NCI-H510A (cell line): Measurements from ENCODE around the gene DDX39B.
"Not testable (repeated sequence)": the region's sequence is repeated elsewhere in the genome, so short reads cannot be mapped to it uniquely, and the experiment has no call there.

Experiments used
- DNase-seq: peaks from one replicate; lab custom pipeline; 2025; lab: John Stamatoyannopoulos, UW

Gene DDX39B

DNA sequence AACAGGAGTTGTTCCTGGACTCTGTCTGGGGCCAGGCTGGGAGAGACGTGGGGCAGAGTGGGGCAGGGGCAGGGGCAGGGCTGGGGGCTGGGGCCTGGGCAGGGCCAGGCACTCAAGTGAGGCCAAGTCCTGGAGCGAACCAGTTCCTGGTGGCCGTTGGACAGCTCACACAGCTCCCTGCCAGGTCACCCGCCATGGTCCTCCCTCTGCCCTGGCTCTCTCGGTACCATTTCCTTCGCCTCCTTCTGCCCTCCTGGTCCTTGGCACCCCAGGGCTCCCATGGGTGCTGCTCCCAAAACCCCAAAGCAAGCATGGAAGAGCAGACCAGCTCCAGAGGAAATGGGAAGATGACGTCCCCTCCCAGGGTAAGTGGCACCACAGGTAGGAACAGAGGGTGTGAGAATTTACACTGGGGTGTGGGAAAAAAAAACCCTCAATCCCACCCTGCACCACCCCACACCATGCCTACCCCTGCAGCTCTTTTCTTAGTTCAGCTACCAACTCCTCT, 12.9 kb downstream of the DDX39B start, which contains the start of gene MCCD1:
MCCD1 (plus strand) TSS at position 142 of the 508 bp plus-strand sequence; CDS start at position 195, 53 bp downstream.
- DNase-seq: no peak

GRCh38 chr6:31528307-31528777, 13.5 kb downstream of the DDX39B start:
- DNase-seq: no peak

DNA sequence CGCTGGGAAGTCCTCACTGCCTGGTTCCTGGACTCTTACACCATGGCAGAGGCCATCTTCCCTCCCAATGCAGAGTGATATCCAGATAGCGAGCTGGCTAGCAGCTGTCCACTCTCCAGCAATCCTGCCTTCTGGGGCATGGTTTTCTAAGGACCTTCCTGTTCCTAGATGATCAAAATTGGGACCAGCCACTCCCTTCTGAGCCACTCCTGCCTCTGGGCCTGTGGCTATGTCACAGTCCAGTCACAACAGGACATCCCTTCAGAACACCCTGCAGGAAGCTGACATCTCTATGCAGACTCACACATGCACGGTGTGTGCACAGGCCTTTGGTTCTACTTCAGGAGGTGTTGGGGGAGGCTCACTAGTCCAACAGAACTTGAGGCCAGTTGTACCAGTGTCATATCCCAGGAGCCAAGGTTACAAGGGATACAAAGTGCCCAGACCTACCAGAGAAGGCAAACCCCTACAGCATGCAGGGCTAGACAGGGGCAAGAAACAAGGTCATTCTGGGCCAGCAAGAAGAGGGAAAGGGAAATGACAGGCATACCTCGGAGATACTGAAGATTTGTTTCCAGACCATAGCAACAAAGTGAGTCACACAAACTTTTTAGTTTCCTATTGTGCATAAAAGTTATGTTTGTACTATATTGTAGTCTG, 15.7 kb downstream of the DDX39B start:
- DNase-seq: no peak

DNA sequence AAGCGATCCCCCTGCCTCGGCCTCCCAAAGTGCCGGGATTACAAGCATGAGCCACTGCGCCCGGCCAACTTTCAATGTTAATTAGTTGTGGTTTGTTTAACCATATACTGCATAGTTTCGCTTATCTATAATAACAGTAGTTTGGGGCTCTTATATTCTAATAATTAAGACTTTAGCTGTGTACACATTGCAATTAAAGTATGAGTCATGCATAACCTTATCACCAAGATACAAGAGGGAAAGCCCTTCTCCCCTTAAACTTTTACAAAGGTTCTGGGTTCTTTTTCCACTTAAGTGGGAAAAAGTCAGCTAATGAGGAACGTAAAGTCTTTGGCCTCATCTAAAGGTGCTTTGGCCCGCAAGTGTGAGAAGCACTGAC, 16.3 kb downstream of the DDX39B start:
- no peak for DNase-seq

GRCh38 chr6:31521835-31522234, 20.0 kb downstream of the DDX39B start:
- no peak for DNase-seq

DNA sequence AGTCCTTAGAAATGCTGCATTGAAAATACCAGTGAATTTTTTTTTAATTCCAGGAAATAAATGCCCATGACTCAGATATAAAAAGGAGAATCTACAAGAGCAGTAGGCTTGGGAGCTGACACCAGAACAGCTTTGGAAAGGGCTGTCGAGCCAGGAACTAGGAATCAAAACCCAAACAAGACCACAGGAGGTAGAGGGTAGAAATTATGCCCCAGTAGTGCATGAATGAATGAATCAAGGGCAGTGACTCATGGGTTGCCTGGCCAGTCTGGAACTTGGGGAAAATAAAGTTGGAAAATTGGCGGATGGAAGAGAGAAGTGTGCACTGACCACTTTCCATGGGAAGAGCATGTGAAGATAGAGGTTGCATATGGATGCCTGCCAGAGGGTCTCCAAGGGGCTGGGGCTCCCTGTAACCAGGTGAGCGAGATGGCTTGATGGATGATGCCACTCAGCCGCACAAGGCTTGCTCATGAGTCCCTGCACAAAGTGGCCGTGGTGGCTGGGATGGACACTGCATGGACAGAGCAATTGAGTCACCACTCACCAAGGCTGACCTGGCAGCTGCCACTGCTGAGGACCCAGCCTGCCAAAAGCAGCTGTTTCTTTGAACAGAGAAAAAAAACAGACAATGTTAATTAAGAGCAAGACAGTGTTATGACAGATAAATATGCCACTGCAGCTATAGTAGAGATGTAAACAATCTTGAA, 28.2 kb downstream of the DDX39B start:
- no peak for DNase-seq

GRCh38 chr6:31510007-31510406, 31.8 kb downstream of the DDX39B start:
- DNase-seq: no peak

DNA sequence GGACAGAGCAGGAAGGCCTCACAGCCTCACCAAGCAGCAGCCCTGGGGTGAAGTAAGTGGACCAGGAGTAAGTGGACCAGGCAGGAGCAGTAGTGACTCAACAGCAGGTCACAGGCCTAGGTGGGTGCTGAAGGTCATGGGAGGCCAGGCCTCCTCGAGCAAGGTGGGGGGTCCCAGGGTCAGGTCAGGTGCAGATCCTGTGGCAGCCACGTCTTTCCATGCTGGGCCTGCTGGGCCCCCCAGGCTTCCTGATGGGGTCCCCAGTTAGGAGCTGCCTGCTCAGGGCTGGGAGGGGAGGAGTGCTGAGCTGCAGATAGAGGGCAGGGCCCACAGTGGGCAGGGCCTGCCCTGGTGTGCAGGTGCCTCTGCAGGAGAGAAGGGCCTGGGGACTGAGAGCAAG, 32.8 kb downstream of the DDX39B start:
- DNase-seq: not testable (repeated sequence)

GRCh38 chr6:31502586-31502985, 39.2 kb downstream of the DDX39B start:
- no peak for DNase-seq

DNA sequence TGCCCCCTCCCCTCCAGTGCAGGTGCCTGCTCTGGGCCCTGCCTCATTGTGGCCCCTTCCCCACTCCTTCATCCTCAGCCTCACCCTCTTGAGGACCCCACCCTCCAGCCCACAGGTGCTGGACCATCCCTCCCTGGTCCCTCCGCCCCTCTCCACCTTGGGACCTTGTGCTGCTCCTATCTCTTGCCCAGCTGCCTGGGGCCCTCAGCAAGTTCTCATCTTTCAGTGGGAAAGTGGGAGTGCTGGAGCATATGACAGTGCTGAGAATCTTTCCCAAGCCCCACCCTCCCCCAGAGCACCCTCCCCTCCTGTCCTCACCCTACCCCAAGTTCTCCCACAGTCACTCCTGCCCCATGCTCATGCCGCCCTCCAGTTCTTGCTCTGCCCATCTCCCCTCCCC, 42.2 kb downstream of the DDX39B start:
- not testable (repeated sequence) for DNase-seq

GRCh38 chr6:31498748-31499147, 43.1 kb downstream of the DDX39B start:
- no peak for DNase-seq

DNA sequence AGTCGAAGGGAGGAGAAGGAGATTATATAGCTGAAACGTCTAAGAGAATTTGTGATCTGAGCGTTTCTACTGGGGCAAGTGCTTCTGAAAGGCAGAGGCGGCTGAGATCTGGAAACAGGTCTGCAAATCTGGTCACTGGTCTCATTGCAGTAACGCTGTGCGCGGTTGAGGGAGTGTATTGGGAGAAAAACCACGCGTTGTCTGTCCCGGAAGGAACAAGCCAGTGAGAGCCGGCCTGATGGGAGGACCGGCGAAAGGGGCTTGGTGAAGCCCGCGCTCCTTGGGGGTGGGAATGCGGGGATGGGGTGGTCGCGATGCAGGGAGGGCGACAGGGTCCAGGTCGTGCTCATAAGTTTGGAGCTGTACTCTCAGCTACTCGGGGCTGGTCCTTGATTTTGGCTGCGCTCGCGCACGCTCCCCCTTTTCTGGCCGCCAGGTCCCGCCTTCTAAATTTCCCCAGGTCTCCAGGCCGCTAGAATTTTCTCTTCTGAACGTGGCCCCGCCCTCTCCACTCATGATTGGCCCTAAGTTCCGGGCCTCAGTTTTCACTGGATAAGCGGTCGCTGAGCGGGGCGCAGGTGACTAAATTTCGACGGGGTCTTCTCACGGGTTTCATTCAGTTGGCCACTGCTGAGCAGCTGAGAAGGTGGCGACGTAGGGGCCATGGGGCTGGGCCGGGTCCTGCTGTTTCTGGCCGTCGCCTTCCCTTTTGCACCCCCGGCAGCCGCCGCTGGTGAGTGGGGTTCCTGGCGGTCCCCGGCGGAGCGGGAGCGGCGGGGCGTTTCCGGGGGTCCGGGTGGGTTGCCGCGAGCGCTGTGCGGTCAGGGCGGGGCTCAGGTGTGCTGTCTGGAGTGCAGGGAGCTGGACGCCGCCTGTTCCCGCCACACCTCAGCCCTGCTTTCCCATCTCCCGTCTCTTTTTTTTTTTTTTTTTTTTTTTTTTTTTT, 44.0 kb downstream of the DDX39B start, which contains the start of gene MICB:
MICB (plus strand) TSS at position 615 of the 946 bp plus-strand sequence; CDS start at position 664, 49 bp downstream.
- no peak for DNase-seq

DNA sequence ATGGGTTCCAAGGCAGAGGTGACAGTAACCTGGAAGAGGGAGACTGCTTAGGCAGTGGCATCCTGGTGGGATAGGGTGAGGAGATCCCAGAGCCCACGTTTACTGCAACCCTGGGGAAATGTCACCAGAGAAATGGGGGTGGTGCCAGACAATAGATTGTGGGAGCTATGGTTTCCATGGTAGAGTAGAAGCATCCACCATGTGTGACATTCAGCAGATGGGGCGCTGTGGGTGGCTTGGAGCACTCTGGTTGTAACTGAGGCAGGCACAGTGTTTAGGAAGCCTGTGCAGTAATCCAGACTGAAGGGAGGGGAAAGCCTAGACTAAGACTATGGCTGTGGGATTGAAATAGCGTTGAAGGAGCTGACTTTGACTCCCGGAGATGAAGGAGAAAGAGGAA, 45.0 kb downstream of the DDX39B start:
- not testable (repeated sequence) for DNase-seq

- DNase-seq: no peak
Measured at GRCh38 chr6:31495580-31495979, 46.2 kb downstream of the DDX39B start.

- peak; percentile 55 for DNase-seq
Measured at GRCh38 chr6:31493875-31494694, 47.7 kb downstream of the DDX39B start.

DNA sequence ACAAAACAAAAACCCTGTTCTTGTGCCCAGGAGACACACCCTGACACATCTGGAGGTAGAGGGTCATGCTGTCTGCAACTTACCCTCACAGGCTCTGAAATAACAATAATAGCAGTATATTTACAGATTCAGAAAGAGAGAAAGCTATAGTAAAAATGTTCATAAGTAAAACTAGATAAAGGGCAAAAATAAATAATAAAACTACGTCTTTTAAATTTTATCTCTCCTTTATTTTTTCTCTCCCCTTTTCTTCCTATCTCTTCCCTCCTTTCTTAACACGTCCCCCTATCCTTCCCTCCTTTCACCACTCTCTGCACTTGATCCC, 48.3 kb downstream of the DDX39B start:
- DNase-seq: not testable (repeated sequence)

DNA sequence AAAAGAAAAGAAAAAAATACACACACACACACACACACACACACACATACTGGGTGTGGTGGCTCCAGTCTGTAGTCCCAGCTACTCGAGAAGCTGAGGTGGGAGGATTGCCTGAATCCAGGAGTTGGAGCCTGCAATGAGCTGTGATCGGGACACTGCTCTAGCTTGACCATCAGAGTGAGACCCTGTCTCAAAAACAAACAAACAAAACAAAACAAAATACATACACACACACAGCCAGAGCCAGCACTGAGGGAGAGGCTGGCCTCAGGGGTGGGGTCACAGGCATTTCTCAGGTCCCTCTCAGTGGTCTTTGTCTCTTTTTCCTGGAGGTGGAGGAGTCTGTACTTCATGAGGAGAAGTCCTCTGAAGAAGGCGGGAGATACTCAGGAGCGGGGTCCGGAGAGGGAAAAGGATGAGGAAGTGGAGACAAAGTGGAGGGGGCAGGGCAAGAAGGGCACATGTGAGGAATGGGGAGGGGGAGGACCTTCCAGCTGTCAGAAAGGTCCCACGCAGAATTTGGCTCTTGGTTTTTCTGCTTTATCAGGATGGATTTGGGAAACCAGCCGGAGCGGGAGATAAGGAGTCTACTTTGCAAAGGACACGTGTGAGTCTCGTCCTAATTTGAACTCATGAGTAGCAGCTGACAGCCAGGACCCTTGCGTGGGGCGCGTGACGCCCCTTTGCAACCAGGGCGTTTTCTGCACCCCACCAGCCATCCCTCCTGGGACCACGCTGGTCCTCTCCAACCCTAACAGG, 51.5 kb downstream of the DDX39B start:
- no peak for DNase-seq

- no peak for DNase-seq
Measured at GRCh38 chr6:31489086-31489485, 52.7 kb downstream of the DDX39B start.

DNA sequence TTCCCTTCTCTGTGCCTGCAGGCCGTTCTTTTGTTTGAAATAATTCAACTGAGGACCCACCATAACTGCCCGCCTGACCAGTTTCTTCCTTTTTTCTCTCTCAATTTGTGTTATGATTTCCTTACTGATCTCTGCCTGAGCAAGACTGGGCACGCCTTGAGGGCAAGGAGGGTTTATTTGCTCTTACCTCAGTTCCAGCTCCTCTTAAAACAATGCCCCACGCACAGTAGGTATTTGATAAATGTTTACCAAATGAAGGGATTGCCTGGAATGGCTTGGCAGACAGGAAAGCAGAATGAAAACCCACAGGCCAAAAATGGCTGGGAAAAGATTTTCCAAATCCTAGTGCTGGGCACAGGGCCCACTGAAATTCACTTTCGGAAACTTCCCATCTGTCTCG, 54.1 kb downstream of the DDX39B start:
- not testable (repeated sequence) for DNase-seq

DNA sequence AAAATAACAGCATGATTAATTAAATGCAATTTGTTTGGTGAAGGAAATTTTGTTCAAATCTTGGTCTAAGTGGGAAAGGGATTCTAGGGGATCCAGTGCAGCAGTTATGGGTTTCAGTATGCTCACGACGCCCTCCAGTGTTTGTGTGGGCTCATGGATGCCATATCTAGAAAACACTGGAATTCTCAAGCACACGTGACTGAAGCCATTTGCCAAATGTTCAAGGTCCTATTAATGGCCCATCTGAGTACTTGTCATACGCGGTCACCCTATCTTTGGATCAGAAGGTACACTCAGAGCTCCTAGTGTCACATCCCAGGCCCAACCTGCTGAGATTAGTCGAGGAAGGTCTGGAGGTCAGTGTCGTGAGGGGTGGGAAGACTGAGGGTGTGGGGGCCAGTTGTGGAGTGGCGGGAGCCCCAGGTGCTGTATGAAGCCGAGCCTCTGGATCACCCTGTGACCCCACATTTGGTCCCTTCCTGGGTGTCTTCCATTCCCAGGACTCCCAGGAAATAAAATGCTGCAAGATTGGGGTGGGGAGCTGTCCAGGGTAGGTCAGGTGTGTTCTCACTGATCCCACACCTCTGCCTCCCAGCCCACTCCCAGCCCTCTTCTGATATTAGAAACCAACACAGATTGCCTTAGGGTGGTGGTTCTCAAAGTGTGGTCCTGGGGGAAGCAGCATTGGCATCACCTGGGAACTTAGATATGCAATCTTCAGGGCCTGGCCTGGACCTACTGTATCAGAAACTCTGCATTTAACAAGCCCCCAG, 55.6 kb downstream of the DDX39B start:
- not testable (repeated sequence) for DNase-seq
